AG04450 (cell line): ENCODE results near the gene FOXJ3. TPM values are rescaled to one million over a fixed set of nuclear protein-coding genes. Genes with fewer than 3 reads are reported as not detected.
A peak's percentile ranks its signal among the peaks of the same experiment; 100 is the strongest.

Experiments used
- CTCF ChIA-PET: fragments of 300-600, 350-600 bp; formaldehyde crosslinking; extraction: SDS; loops from one replicate; lab custom pipeline; 2022; ENCODE audit warnings: antibody characterized with exemption, inconsistent platforms; lab: Charles Lee
- POLR2A ChIA-PET: fragments of 350-600 bp; formaldehyde crosslinking; extraction: SDS; loops from one replicate; lab custom pipeline; 2021; ENCODE audit warnings: antibody characterized with exemption, inconsistent platforms; lab: Yijun Ruan, JAX
- DNase-seq: peaks from one replicate; pipeline ENCODE4 v3.0.0-alpha.2; 2011; ENCODE audit warnings: low read depth, low spot score
- H3K27ac ChIP-seq: one replicate; pipeline ENCODE4 v1.5.1; 2012; ENCODE audit warnings: low read depth, low read length, control low read depth
- H3K27me3 ChIP-seq: one replicate; pipeline ENCODE4 v1.6.0; 2012; ENCODE audit warnings: low read length; ENCODE audit not compliant: control insufficient read depth, insufficient read depth
- H3K4me3 ChIP-seq: 2 replicates; pipeline ENCODE4 v1.5.1; 2011; ENCODE audit warnings: mild to moderate bottlenecking, low read depth, low read length, control low read depth
- H3K9me3 ChIP-seq: 2 replicates; pipeline ENCODE4 v1.5.1; 2012; ENCODE audit warnings: low read length; ENCODE audit not compliant: control insufficient read depth, insufficient read depth
- CTCF ChIP-seq: IDR thresholded peaks from 2 replicates; pipeline ENCODE4 v1.5.1; 2011; ENCODE audit warnings: low read depth, low read length, control low read depth, inconsistent platforms
- polyA plus RNA-seq: library from polyadenylated mRNA; depleted of rRNA; stranded (reverse); fragments of >200 nt; gene quantifications from 2 replicates; pipeline ENCODE4 v1.2.3, GENCODE V29; 2011

Gene FOXJ3
- polyA plus RNA-seq, 1 experiment: 36.2 TPM

- TF ChIP-seq CTCF: no peak
- ChIA-PET CTCF (interaction anchor here (1.3 kb wide), 1 partner anchor 105 kb away, joined by 4 read pairs; no protein-coding TSS in a partner anchor), POLR2A (no interaction called here)
- Histone ChIP-seq H3K27ac (no peak overlapping the region), H3K9me3 (no peaks in the 10 kb centered on the region; the same call in 1 of the 2 replicates), H3K27me3 (no peaks in the 10 kb centered on the region), H3K4me3 (no peak overlapping the region)
- no peak for DNase-seq
These were observed 56.0 kb downstream of the FOXJ3 start for GRCh38 chr1:42279055-42279454.

GRCh38 chr1:42272920-42273319, 62.1 kb downstream of the FOXJ3 start:
- TF ChIP-seq CTCF: no peak
- POLR2A ChIA-PET: no interaction called here
- DNase-seq: no peak
- H3K27ac ChIP-seq: no peak overlapping the region
- H3K4me3 ChIP-seq: no peak overlapping the region
- no peaks in the 10 kb centered on the region; the same call in 1 of the 2 replicates for H3K9me3 ChIP-seq
- CTCF ChIA-PET: interaction anchor here (1.4 kb wide), 1 partner anchor 99 kb away, joined by 8 read pairs; no protein-coding TSS in a partner anchor
- no peaks in the 10 kb centered on the region for H3K27me3 ChIP-seq

- H3K27me3 ChIP-seq: no peaks in the 10 kb centered on the region
- ChIA-PET POLR2A (no interaction called here), CTCF (no interaction called here)
- no peak overlapping the region for H3K4me3 ChIP-seq
- no peaks in the 10 kb centered on the region for H3K9me3 ChIP-seq
- H3K27ac ChIP-seq: no peak overlapping the region
- no peak for DNase-seq
- no peak for TF ChIP-seq CTCF
These were observed 67.1 kb downstream of the FOXJ3 start for GRCh38 chr1:42267904-42268303.

GRCh38 chr1:42266253-42267135, 68.5 kb downstream of the FOXJ3 start:
- Histone ChIP-seq H3K9me3 (no peaks in the 10 kb centered on the region), H3K4me3 (no peak overlapping the region), H3K27me3 (no peaks in the 10 kb centered on the region), H3K27ac (no peak overlapping the region)
- 0 out of 2 replicates have a peak, but pooled peaks have one; percentile 16 for TF ChIP-seq CTCF
- no peak for DNase-seq
- ChIA-PET POLR2A (no interaction called here), CTCF (interaction anchor here (0.9 kb wide), 1 partner anchor 93 kb away, joined by 3 read pairs; no protein-coding TSS in a partner anchor)
